Measurements from ENCODE around the gene STK31. TPM values are rescaled to one million over a fixed set of nuclear protein-coding genes. Genes with fewer than 3 reads are reported as not detected.
"Not testable (repeated sequence)": the region's sequence is repeated elsewhere in the genome, so short reads cannot be mapped to it uniquely, and the experiment has no call there.

The STK31 gene
- total and polyA plus RNA-seq, 2 donors (not counting 1 experiment from before 2014, with no cell fraction given): 0.13 to 1.8 TPM

- Mint-ChIP-seq H3K9me3 (ENCODE audit: insufficient read depth) (no peaks in the 10 kb centered on the region), H3K4me3 (no peak overlapping the region), H3K4me1 (no peaks in the 10 kb centered on the region), H3K27ac (no peak overlapping the region), H3K27me3 (no peaks in the 10 kb centered on the region)
- H3K27me3 ChIP-seq (replicated peaks in 1 of 4; ENCODE audit: control extremely low read depth in 1 of 4, control insufficient read depth in 3 of 4, insufficient read depth in 4 of 4, low read length in 3 of 4): no peaks in the 10 kb centered on the region
- no peaks in the 10 kb centered on the region for H3K79me2 ChIP-seq (ENCODE audit: control insufficient read depth, insufficient read depth, low read length)
- DNase-seq (no peak), ATAC-seq (ENCODE audit: low read depth) (no peak)
- no peak overlapping the region for H3K9ac ChIP-seq (ENCODE audit: low read length)
- no peak overlapping the region for H2AFZ ChIP-seq (ENCODE audit: insufficient read depth, low read depth, low read length, poor library complexity, severe bottlenecking)
- intact Hi-C loops (cut with micrococcal nuclease): no loop called here
- TF ChIP-seq CTCF (IDR thresholded peaks at IDR 0.05): no peak
- TF ChIP-seq EZH2 (IDR thresholded peaks at IDR 0.05; ENCODE audit: borderline replicate concordance, insufficient read depth, low read depth, low read length, poor library complexity, severe bottlenecking): no peak
- no peaks in the 10 kb centered on the region for H3K36me3 ChIP-seq (replicated peaks in 1 of 2; ENCODE audit: control extremely low read depth in 1 of 2, control insufficient read depth in 1 of 2, extremely low read depth in 1 of 2, insufficient read depth in 2 of 2, low read length in 1 of 2)
- no peaks in the 10 kb centered on the region for H4K20me1 ChIP-seq (ENCODE audit: control insufficient read depth, insufficient read depth, low read length, poor library complexity, severe bottlenecking)
- no peaks in the 10 kb centered on the region for H3K4me1 ChIP-seq (ENCODE audit: control insufficient read depth in 2 of 2, insufficient read depth in 2 of 2, low read length in 2 of 2)
- ChIA-PET POLR2A (no interaction called here), CTCF (no interaction called here)
- H3K9me3 ChIP-seq (ENCODE audit: control extremely low read depth in 1 of 3, control insufficient read depth in 2 of 3, insufficient read depth in 1 of 3, low read length in 2 of 3): no peaks in the 10 kb centered on the region
- H3K4me2 ChIP-seq (replicated peaks; ENCODE audit: low read depth, low read length, poor library complexity, severe bottlenecking): no peak overlapping the region
- H3K4me3 ChIP-seq (ENCODE audit: control extremely low read depth in 1 of 5, extremely low read depth in 1 of 5, insufficient read depth in 1 of 5, low read depth in 2 of 5, low read length in 4 of 5): no peak overlapping the region
- no peak overlapping the region for H3K27ac ChIP-seq (ENCODE audit: low read length in 2 of 2)
Observed at GRCh38 chr7:23767514-23767913, 57.5 kb downstream of the STK31 start.

GRCh38 chr7:23768022-23768421 lies 58.0 kb downstream of the STK31 start:
- no peak for TF ChIP-seq EZH2 (IDR thresholded peaks at IDR 0.05; ENCODE audit: borderline replicate concordance, insufficient read depth, low read depth, low read length, poor library complexity, severe bottlenecking)
- TF ChIP-seq CTCF (IDR thresholded peaks at IDR 0.05): no peak
- Histone ChIP-seq H3K4me2 (replicated peaks; ENCODE audit: low read depth, low read length, poor library complexity, severe bottlenecking) (no peak overlapping the region), H3K27me3 (replicated peaks in 1 of 4; ENCODE audit: control extremely low read depth in 1 of 4, control insufficient read depth in 3 of 4, insufficient read depth in 4 of 4, low read length in 3 of 4) (no peaks in the 10 kb centered on the region), H3K4me1 (ENCODE audit: control insufficient read depth in 2 of 2, insufficient read depth in 2 of 2, low read length in 2 of 2) (no peaks in the 10 kb centered on the region), H3K27ac (ENCODE audit: low read length in 2 of 2) (no peak overlapping the region), H3K4me3 (ENCODE audit: control extremely low read depth in 1 of 5, extremely low read depth in 1 of 5, insufficient read depth in 1 of 5, low read depth in 2 of 5, low read length in 4 of 5) (no peak overlapping the region), H3K79me2 (ENCODE audit: control insufficient read depth, insufficient read depth, low read length) (no peaks in the 10 kb centered on the region), H4K20me1 (ENCODE audit: control insufficient read depth, insufficient read depth, low read length, poor library complexity, severe bottlenecking) (no peaks in the 10 kb centered on the region), H3K36me3 (replicated peaks in 1 of 2; ENCODE audit: control extremely low read depth in 1 of 2, control insufficient read depth in 1 of 2, extremely low read depth in 1 of 2, insufficient read depth in 2 of 2, low read length in 1 of 2) (no peaks in the 10 kb centered on the region), H3K9me3 (ENCODE audit: control extremely low read depth in 1 of 3, control insufficient read depth in 2 of 3, insufficient read depth in 1 of 3, low read length in 2 of 3) (no peaks in the 10 kb centered on the region), H2AFZ (ENCODE audit: insufficient read depth, low read depth, low read length, poor library complexity, severe bottlenecking) (no peak overlapping the region), H3K9ac (ENCODE audit: low read length) (no peak overlapping the region)
- ATAC-seq (ENCODE audit: low read depth) (no peak), DNase-seq (no peak)
- Mint-ChIP-seq H3K9me3 (ENCODE audit: insufficient read depth) (no peaks in the 10 kb centered on the region), H3K4me3 (no peak overlapping the region), H3K4me1 (no peaks in the 10 kb centered on the region), H3K27ac (no peak overlapping the region), H3K27me3 (no peaks in the 10 kb centered on the region)
- WGBS (ENCODE audit: insufficient coverage): no CpG with 5 or more reads among the region's 3 CpGs
- CTCF ChIA-PET: no interaction called here
- intact Hi-C loops (cut with micrococcal nuclease): no loop called here
- POLR2A ChIA-PET: no interaction called here

GRCh38 chr7:23779185-23779800 lies 69.3 kb downstream of the STK31 start:
- H3K4me2 ChIP-seq (replicated peaks; ENCODE audit: low read depth, low read length, poor library complexity, severe bottlenecking); intact Hi-C loops (cut with micrococcal nuclease); H3K79me2 ChIP-seq (ENCODE audit: control insufficient read depth, insufficient read depth, low read length); H3K9me3 Mint-ChIP-seq (ENCODE audit: insufficient read depth); H3K4me1 ChIP-seq (ENCODE audit: control insufficient read depth in 2 of 2, insufficient read depth in 2 of 2, low read length in 2 of 2); H4K20me1 ChIP-seq (ENCODE audit: control insufficient read depth, insufficient read depth, low read length, poor library complexity, severe bottlenecking); H2AFZ ChIP-seq (ENCODE audit: insufficient read depth, low read depth, low read length, poor library complexity, severe bottlenecking); DNase-seq; CTCF ChIA-PET; H3K27ac Mint-ChIP-seq; H3K4me3 ChIP-seq (ENCODE audit: control extremely low read depth in 1 of 5, extremely low read depth in 1 of 5, insufficient read depth in 1 of 5, low read depth in 2 of 5, low read length in 4 of 5); H3K36me3 ChIP-seq (replicated peaks in 1 of 2; ENCODE audit: control extremely low read depth in 1 of 2, control insufficient read depth in 1 of 2, extremely low read depth in 1 of 2, insufficient read depth in 2 of 2, low read length in 1 of 2); H3K27ac ChIP-seq (ENCODE audit: low read length in 2 of 2); ATAC-seq (ENCODE audit: low read depth); H3K4me3 Mint-ChIP-seq; H3K27me3 Mint-ChIP-seq; H3K4me1 Mint-ChIP-seq; H3K9ac ChIP-seq (ENCODE audit: low read length); H3K27me3 ChIP-seq (replicated peaks in 1 of 4; ENCODE audit: control extremely low read depth in 1 of 4, control insufficient read depth in 3 of 4, insufficient read depth in 4 of 4, low read length in 3 of 4); POLR2A ChIA-PET: not testable (repeated sequence)
- H3K9me3 ChIP-seq (ENCODE audit: control extremely low read depth in 1 of 3, control insufficient read depth in 2 of 3, insufficient read depth in 1 of 3, low read length in 2 of 3): peaks cover 0 to 10% (median 0%) of the 10 kb centered on the region in 3 donors
- WGBS (ENCODE audit: insufficient coverage): 97% methylated on average over 3 of the region's 7 CpGs
